Fibroblast of lung (primary cell): ENCODE data around the gene ITIH3.

ENCODE experiments used
- EZH2 ChIP-seq: IDR thresholded peaks from 2 replicates; pipeline ENCODE4 v1.5.1; 2012; ENCODE audit warnings: low read length, control low read depth, mild to moderate bottlenecking; ENCODE audit errors: missing control alignments
- TF ChIP-seq, protein P1 (sequence below), 2 donors: IDR thresholded peaks in 1 of 2; conservative IDR thresholded peaks in 1 of 2; 1 replicate in 1 of 2; 2 replicates in 1 of 2; pipeline ENCODE4 v1.5.1; 2011 to 2012; ENCODE audit warnings: low read length in 2 of 2, control low read depth in 1 of 2, inconsistent platforms in 1 of 2, low read depth in 1 of 2, mild to moderate bottlenecking in 1 of 2

DNA sequence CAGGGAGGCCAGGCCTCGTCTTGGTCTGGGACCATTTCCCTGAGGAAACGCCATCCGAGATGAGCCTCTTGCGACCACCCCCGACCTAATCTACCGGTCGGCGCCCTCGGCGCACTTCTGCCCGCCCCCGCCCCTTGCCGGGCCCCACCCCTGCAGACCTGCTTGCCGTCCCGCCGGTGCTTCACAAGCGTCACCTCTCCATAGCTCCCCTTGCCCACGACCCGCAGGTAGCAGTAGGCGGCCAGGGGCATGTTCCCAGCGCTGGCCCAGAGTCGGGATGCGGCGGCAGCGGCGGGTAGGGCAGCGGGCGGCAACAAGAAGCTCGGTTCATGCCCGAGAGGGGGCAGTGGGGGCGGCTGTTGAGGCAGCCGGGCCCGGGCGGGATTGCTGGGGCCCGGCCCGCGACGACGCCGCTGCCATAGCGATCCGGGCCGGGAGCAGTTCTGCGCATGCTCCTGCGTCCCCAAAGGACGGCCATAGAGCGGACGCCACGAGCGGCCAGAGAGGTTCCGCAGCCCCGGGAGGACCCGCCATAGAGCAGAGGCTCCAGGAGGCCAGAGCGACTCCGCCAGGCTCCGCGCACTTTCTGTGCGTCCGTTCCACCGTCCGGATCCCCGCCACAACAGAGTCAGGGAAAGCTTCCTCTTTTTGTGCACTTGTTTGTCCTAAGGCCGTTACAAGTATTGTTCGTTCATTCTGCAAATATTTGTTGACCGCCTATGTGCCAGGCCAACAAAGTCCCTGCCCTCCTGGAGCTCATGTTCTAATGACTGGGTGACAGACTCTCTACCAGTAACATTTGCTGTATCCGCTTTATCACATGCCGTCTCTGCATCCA, 23.9 kb upstream of the ITIH3 start, which contains the start of gene NEK4:
- TF ChIP-seq, protein P1, sequence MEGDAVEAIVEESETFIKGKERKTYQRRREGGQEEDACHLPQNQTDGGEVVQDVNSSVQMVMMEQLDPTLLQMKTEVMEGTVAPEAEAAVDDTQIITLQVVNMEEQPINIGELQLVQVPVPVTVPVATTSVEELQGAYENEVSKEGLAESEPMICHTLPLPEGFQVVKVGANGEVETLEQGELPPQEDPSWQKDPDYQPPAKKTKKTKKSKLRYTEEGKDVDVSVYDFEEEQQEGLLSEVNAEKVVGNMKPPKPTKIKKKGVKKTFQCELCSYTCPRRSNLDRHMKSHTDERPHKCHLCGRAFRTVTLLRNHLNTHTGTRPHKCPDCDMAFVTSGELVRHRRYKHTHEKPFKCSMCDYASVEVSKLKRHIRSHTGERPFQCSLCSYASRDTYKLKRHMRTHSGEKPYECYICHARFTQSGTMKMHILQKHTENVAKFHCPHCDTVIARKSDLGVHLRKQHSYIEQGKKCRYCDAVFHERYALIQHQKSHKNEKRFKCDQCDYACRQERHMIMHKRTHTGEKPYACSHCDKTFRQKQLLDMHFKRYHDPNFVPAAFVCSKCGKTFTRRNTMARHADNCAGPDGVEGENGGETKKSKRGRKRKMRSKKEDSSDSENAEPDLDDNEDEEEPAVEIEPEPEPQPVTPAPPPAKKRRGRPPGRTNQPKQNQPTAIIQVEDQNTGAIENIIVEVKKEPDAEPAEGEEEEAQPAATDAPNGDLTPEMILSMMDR (conservative IDR thresholded peaks at IDR 0.05 in 1 of 2, IDR thresholded peaks at IDR 0.05 in 1 of 2; ENCODE audit: low read depth in 1 of 2, low read length in 2 of 2), result no peak
- TF ChIP-seq EZH2, result no peak
